NCI-H774 (cell line): ENCODE measurements around the gene MMP25.
A peak's percentile ranks its signal among the peaks of the same experiment; 100 is the strongest.

Experiments used
- DNase-seq: peaks from one replicate; lab custom pipeline; 2025; lab: John Stamatoyannopoulos, UW

The MMP25 gene

DNA sequence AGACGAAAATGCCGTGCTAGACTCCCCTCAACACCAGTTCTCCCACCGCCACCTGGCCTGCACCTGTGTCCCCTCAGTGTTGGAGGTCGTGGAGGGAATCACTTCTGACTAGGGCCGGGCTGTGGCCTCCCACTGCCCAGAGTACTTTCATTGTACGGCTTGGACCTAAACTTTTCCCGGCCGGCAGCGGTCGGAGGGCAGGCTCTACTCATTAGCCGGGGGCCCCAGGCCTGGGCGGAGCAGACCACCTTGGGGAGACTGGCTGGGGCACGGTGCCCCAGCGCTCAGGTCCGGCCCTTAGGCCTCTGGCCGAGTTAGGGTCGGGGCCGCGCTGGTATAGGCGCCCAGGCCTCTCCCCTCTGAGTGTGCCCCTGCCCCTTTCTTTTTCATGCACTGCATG is 29.0 kb upstream of the MMP25 start:
- DNase-seq: no peak

DNA sequence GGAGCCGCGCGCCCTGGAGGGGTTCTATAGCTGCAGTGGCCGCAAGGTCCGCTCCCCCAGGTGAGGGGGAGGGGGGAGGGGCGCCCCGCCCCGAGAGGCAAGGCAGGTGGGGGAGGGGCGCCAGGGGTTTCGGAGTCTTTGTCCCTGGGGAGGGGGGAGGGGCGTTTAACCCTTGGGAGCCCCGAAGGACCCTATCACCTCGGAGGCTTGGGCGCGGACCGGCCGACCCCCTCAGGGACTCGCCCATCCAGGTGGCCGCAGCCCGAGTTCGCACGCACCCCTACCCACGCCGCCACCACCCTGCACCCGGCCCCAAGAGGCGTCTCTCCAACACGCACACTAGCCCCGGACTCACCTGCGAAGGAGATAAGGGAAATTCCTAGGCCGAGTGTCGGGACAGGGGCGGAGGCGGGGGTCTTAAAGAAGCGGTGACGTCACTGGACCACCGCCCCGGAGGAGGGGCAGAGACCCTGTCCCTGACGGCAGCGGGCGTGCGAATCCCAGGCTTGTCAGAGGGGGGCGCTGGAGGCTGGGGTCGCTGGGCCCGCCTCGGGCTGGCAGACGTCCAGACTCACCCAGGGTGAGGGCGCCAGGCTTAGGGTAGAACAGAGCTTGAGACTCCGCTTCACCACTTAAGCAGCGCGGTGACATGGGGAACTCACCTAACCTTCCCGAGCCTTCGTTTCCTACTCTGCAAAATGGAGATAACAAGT is 28.4 kb upstream of the MMP25 start, which contains the start of gene CLDN6:
Gene CLDN6, minus strand, starts transcription at position 390 of the 713 bp plus-strand sequence. CDS start 2,162 bp downstream, outside the sequence.
- no peak for DNase-seq

DNA sequence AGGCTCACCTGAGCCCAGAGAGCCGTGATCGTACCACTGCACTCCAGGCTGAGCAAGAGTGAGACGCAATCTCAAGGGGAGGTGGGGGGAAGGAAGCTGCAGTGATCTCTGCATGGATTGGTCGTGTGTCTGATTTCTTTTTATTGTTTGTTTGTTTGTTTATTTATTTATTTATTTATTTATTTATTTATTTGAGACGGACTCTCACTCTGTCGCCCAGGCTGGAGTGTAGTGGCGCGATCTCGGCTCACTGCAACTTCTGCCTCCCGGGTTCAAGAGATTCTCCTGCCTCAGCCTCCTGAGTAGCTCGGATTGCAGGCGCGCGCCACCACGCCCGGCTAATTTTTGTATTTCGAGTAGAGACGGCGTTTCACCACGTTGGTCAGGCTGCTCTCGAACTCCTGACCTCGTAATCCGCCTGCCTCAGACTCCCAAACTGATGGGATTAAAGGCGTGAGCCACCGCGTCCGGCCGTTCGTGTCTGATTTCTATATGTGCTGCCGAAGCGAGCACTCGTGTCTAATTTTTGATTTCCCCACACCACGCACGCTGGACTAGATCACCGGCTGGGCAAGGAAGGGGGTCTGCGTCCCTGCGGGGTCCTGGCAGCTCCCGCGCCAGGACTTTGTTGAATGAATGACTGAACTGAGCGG is 26.6 kb upstream of the MMP25 start:
- no peak for DNase-seq

DNA sequence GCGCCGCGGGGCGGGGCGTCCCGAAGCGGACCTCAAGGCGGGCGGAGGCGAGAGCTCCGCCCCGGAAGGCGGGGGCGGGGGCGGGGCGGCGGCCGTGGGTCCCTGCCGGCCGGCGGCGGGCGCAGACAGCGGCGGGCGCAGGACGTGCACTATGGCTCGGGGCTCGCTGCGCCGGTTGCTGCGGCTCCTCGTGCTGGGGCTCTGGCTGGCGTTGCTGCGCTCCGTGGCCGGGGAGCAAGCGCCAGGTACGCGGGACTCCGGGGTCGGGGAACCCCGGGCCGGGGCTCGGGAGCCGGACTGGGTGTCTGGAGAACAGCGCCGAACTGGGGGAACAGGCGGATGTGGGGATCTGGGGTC is 26.1 kb upstream of the MMP25 start, which contains the start of gene TNFRSF12A:
Gene TNFRSF12A, plus strand, starts transcription at position 122 of the 357 bp plus-strand sequence. Its CDS starts 30 bp downstream, at position 152.
- DNase-seq: no peak

DNA sequence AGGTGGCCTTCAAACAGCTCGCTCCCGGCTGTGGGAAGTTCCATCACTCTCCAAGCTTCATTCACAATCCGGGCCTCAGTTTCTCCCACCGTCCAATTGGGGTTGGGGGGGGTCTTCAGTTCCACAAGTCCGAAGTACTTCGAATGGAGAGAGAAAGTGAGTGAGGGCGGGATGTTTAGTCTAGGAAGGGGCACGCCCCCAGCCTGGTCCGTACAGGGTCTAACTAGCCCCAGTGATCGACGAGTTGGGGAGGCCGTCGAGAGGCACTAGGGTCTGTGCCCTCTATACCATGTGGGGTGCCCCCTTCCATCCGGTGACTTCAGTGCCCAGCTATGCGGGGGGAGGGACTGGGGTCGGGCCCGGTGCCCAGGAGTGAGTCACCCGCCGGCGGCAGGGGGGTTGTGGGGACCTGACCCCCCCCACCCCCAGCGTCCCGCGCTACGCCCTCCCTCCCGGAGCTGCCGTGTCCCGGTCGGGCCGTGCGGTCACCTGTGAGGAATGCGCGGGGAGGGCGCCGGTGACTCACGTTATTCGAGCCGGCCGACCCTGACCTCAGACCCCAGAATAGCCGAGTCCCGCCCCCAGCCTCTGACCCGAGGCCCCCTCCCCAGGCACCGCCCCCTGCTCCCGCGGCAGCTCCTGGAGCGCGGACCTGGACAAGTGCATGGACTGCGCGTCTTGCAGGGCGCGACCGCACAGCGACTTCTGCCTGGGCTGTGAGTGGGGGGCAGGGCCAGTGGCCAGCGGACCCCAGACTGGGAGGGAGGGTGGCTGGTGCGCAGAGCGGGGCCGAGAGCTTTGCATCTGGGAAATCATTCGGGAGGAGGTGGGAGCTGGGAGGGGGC is 25.5 kb upstream of the MMP25 start:
- DNase-seq: no peak

DNA sequence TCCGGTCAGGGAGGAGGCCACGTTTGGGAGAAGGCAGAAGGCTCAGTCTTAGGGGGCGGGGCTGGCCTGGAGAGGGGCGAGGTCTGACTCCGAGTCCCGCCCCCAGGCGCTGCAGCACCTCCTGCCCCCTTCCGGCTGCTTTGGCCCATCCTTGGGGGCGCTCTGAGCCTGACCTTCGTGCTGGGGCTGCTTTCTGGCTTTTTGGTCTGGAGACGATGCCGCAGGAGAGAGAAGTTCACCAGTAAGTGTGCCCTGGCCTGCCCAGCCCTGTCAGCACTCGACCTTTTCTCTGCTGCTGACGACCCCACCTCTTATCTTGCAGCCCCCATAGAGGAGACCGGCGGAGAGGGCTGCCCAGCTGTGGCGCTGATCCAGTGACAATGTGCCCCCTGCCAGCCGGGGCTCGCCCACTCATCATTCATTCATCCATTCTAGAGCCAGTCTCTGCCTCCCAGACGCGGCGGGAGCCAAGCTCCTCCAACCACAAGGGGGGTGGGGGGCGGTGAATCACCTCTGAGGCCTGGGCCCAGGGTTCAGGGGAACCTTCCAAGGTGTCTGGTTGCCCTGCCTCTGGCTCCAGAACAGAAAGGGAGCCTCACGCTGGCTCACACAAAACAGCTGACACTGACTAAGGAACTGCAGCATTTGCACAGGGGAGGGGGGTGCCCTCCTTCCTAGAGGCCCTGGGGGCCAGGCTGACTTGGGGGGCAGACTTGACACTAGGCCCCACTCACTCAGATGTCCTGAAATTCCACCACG is 24.7 kb upstream of the MMP25 start:
- DNase-seq: no peak

DNA sequence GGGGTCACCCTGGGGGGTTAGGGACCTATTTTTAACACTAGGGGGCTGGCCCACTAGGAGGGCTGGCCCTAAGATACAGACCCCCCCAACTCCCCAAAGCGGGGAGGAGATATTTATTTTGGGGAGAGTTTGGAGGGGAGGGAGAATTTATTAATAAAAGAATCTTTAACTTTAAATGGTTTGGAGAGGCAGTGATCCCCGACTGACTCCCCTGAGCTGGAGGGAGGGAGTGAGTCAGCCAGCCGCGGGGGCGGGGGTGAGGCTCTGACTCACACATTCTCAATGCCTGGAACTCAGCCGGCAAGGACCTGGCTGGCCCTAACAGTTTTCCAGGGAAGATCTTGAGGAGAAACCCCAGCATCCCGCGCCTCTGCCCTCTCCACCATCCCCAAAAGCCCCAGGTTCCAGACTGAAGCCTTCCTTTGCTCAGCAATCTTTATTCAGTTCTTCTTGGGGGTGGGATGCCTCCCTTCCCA is 24.1 kb upstream of the MMP25 start:
- DNase-seq: no peak

DNA sequence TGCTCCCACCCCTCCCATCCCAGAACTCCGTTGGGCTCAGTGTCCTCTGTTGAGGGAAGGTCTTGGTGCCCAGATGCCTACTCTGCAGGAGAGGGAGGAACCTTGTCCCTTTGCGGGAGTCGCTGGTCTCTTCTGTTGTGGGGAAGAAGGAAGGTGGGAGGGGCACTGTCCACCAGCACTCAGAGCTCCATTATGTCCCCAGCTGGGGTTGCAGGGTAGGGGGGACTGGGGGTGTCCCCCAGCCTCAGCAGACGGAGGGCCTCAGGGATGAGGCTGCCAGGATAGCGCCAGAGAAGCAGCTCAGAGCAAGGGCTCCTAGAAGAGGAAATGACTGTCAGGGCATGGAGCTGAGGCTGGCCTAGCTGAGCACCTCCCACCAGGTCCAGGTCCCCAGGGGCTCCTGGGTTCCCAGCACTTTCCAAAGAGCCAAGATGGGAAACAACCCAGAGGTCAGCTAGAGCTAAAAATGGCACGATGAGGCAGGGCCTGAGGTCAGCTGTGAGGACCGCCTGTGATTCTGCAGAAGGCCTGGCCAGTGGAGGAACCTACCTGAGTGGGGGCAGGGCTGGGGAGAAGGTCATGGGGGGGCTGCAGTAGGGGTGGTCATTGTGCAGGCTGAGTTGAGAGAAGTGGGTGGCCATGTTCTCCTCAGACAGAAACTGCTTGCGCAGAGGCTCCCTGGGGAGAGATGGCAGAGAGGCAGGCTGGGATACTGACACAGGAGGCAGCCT is 23.5 kb upstream of the MMP25 start:
- DNase-seq: no peak

DNA sequence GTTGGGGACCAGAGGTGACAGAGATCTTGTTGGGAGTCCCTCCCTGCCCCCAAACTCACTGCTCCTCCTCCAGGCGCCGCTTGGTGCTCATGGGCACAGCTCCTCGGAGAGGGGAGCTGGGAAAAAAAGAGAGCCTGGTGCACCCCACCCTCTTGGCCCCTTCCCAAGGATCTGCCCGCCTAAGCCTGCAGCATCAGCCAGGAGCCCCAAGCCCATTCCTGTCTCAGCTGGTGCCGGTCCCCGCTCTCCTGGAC is 23.0 kb upstream of the MMP25 start:
- DNase-seq: no peak

DNA sequence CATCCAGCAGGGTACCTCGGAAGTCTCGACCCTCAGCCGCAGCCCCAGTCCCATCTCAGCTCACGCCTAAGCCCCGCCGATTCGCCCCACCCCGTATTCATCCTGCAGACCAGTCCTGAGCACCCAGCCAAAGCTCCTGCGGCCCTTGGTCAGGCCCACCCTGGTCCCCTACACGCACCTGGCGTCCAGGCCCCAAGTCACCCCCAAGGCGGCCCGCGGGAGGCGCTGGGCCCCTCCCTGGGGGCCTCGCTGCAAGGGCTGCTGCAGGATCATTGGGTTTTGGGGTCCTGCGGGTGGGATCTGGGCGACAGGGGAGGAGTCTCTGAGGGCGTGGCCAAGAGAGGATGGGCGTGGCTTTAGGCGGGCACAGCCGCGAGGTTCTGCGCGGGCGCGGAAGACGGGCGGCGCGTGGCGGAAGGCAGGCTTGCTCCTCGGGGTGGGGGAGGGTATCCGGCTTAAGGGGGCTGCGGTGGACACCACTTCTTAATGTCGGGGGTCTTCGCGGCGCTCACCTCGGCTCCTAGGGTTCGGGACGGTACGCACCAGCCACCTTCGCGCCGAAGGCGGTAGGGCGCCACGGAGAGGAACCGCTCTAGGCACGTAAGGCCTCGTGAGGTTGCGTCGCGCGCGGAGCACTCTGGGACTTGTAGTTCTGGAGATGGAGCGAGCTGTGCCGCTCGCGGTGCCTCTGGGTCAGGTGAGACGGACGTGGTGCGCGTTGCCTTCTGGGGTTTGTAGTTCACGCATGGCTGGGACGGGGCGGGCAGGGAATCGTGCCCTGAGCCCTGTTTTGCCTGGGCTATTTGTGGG is 22.5 kb upstream of the MMP25 start, which contains the start of the genes HCFC1R1 and THOC6:
Gene HCFC1R1, minus strand, starts transcription at position 274 of the 810 bp plus-strand sequence. Its CDS starts 1 bp downstream, at position 273.
Gene THOC6, plus strand, starts transcription at position 367 of the 810 bp plus-strand sequence. Its CDS starts 292 bp downstream, at position 659.
- DNase-seq: peak; percentile 83

DNA sequence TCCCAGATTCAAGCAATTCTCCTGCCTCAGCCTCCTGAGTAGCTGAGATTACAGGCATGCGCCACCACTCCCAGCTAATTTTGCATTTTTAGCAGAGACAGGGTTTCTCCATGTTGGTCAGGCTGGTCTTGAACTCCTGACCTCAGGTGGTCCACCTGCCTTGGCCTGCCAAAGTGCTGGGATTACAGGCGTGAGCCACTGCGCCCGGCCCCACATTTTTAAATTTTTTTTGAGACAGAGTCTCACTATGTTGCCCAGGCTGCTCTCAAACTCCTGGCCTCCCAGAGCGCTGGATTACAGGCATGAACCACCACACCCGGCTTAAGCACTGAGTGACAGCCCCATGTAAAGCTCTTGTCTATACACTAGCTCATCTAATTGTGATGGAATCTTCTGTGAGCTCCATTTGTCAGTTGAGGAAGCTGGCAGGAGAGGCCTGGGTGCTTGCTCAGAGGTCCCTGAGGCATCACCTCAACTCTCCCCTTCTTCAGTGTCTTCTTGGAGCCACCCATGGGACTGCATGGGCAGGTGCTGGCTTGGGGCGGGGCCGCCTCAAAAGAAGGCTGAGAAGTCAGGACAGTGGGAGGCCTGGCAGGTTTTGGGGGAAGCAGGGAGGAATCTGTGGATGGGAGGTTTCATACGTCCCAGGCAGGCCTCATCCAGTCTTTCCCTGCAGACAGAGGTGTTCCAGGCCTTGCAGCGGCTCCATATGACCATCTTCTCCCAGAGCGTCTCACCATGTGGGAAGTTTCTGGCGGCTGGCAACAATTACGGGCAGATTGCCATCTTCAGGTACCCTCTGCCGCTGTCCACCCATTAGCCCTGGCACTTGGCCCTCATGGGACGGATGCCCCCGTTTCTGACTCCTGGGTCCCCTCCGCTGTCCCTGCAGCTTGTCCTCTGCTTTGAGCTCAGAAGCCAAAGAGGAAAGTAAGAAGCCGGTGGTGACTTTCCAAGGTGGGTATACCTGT is 21.0 kb upstream of the MMP25 start:
- no peak for DNase-seq

DNA sequence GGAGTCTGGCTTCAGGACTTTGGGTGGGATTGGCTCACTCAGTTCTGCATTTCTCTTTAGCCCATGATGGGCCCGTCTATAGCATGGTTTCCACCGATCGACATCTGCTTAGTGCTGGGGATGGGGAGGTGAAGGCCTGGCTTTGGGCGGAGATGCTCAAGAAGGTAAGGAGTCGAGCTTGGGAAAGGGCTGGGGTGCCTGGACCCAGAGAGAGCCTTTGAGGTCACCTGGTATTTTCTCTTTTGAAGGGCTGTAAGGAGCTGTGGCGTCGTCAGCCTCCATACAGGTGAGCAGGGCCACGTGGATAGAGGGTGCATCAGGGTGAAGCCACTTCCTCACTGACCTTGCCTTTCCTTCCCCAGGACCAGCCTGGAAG is 20.4 kb upstream of the MMP25 start:
- no peak for DNase-seq

DNA sequence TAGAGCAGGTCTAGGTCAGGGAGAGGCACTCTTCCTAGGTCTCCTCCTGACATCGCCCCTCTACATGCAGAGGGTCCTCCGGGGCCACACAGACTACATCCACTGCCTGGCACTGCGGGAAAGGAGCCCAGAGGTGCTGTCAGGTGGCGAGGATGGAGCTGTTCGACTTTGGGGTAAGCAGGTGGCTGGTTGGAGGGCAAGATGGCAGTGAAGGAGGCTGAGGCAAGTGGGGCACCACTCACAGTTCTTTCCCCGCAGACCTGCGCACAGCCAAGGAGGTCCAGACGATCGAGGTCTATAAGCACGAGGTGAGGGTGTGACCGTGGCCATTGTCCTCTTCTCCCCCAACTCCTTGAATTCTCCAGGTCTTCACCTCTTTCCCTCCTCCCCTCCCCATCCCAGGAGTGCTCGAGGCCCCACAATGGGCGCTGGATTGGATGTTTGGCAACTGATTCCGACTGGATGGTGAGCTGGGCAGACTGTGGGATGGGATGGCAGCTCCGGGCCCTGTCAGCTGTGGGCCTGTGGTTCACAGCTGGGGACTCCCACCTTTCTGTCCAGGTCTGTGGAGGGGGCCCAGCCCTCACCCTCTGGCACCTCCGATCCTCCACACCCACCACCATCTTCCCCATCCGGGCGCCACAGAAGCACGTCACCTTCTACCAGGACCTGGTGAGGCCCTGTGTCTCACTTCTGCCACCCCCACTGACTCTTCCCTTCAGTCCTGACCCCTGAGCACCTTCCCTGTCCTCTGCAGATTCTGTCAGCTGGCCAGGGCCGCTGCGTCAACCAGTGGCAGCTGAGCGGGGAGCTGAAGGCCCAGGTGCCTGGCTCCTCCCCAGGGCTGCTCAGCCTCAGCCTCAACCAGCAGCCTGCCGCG is 19.5 kb upstream of the MMP25 start:
- no peak for DNase-seq

DNA sequence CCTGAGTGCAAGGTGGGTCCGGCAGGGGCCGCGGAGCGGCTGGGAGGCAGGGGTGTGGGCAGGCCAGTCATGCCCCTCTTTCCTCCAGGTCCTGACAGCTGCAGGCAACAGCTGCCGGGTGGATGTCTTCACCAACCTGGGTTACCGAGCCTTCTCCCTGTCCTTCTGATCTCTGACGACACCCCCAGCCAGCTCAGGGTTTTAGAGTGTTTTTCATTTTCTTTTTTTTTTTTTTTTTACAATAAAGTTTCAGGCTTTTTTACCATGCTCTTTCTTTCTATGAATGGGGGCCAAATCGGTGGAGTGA is 18.9 kb upstream of the MMP25 start:
- no peak for DNase-seq

DNA sequence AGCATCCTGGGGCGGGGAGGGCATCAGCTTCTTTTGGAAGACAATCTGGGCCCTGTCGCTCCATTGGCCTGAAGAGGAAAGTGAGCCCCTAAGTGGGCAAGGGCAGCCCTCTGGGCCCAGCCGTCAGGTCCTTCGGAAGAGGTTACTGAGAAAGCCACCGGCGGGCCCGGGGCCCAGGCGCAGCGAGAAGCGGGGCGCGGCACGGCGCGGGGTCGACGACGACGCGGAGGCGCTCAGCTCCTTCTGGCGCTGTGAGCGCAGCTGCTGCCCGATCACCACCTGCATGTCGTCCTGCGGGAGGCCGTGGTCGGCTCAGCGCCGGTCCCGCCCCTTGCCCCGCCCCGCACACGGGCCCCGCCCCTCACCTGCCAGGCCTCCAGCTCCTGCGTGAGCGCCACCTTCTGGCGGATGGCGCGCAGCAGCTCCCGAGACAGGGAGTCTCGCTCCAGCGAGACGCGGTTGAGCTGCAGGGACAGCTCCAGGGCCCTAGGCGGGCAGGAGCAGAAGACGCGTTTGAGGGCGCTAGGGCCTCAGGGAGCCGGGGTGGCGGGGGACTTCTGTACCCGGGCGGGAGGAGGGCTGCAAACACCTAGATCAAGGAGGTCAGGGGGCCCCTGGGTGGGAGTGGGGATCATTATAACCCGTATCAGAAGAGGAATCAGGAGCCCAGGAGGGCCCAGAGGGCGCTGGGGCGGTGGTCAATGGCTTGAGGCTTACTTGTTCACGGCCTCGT is 18.2 kb upstream of the MMP25 start:
- peak; percentile 71 for DNase-seq

DNA sequence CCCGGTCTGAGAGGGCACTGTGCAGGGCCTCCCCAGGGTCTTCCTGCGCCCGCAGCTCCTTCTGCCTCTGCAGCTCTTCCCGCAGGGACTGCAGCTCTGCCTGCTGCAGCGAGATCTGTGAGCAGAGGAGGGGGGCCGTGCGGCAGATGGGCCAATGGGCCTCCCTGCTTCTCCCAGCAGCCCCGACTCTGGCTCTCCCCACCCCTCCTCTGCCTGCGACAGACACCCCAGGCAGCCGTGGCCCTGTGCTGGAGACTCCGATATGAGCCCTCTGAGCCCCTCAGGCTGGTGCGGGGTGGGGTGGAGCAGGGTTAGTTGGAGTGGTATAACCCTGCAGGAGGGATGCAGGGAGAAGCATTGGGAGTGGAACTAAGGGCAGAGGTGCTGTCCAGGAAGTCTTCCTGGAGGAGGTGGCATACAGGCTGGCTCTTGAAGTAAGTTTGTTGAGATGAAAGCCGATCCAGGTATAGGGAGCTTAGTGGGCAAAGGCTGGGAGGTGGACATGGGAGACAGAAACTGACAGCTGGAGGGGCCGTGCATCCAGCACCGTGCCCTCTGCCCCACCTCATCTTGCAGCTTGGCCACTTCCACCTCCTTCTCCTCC is 17.5 kb upstream of the MMP25 start:
- DNase-seq: no peak
